ENCODE measurements around the gene PANK4. TPM values are rescaled to one million over a fixed set of nuclear protein-coding genes. Genes with fewer than 3 reads are reported as not detected.

The PANK4 gene
- total and polyA plus RNA-seq, 2 of the 8 experiments (the other 6 are each of a cell fraction or from before 2014, with no cell fraction given), result 20.1 to 29.7 TPM

GRCh38 chr1:2555634-2556276, 29.4 kb upstream of the PANK4 start (continued):
- TF ChIP-seq EP300 (IDR thresholded peaks at IDR 0.05; ENCODE audit: borderline replicate concordance in 1 of 2, low read depth in 2 of 2, low read length in 2 of 2) (no peak), CTBP2 (IDR thresholded peaks at IDR 0.05; ENCODE audit: borderline replicate concordance, insufficient read depth, insufficient read length, low read length) (no peak), JUND (IDR thresholded peaks at IDR 0.05; ENCODE audit: low read length) (no peak), KDM5A (IDR thresholded peaks at IDR 0.05; ENCODE audit: low read length) (no peak), HDAC2 (IDR thresholded peaks at IDR 0.05; ENCODE audit: borderline replicate concordance in 1 of 2, low read depth in 2 of 2, low read length in 2 of 2) (no peak), ASH2L (IDR thresholded peaks at IDR 0.05; ENCODE audit: low read length) (no peak)

Measured in H1 (cell line).